Measurements from ENCODE around the gene DTNB.

Gene DTNB

DNA sequence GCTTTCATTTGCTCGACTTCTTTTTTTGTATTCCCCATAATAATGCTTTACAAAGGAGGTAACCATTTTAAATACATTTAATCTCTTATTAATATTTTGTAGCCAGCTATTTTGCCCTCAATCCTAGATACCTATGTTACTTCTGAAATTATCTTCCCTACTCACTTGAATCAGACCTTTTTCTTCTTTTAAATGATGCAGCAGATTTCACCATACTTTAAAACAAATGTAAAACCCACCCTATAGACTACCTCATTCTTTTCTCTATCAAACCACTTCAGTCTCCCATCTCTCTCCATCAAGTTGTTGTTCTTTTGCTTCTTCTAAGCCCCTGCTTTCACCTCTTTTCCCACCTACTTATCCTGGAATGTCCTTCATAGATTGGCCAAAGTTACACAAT is 180.2 kb downstream of the DTNB start:
- H3K27ac Mint-ChIP-seq: no peak overlapping the region
- H3K9me3 Mint-ChIP-seq: no peaks in the 10 kb centered on the region
- H3K4me3 Mint-ChIP-seq: no peak overlapping the region
- peaks cover 3% of the 10 kb centered on the region for H3K36me3 Mint-ChIP-seq (ENCODE audit: low read depth)
- H3K27me3 Mint-ChIP-seq (ENCODE audit: low read depth): no peaks in the 10 kb centered on the region
- peaks cover 14% of the 10 kb centered on the region for H3K4me1 Mint-ChIP-seq (ENCODE audit: low read depth)
- DNase-seq (ENCODE audit: low spot score): no peak

DNA sequence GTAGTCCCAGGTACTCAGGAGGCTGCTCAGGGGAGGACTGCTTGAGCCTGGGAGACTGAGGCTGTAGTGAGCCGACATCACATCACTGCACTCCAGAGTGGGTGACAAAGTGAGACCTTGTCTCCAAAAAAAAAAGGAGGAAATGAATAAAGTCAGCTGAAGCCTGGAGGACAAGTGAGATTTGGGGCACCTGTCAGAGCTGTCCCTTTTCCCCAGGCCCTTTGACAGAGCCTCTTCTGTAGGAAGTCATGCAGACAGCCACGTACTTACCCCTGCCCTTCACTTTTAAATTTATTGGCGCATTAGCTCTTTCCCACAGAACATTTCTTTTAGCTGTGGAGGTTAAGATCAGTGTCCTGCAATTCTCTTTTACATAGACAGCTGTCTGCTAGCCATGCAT is 180.7 kb downstream of the DTNB start:
- Mint-ChIP-seq H3K4me3 (no peak overlapping the region), H3K27me3 (ENCODE audit: low read depth) (no peaks in the 10 kb centered on the region), H3K27ac (no peak overlapping the region), H3K4me1 (ENCODE audit: low read depth) (peaks cover 9% of the 10 kb centered on the region), H3K9me3 (no peaks in the 10 kb centered on the region), H3K36me3 (ENCODE audit: low read depth) (peaks cover 4% of the 10 kb centered on the region)
- DNase-seq (ENCODE audit: low spot score): no peak

DNA sequence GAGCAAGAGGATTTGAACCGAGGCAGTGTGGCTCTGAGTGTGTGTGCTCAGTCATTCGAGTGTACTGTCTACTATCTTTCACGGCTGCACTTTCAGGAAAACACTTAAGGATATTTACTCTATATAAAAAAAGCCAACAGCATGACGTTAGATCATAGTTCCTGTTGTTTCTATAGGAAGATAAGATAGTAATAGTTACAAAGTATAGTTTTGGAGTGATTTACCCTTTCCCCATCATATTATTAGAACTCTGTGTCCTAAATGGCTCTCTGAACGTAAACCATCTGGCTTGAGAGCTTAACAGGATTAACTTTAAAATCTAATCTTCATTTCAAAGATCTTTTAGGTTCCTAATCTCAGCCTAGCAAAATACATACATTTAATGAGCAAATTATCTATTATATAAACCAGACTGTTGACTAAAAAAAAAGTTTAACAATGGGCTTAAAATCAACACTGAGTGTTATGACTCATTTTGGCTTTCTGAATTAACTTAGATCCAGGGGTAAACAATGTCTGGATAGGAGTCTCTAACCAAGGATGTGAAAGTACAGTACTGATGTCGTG is 181.3 kb downstream of the DTNB start:
- Mint-ChIP-seq H3K4me1 (ENCODE audit: low read depth) (peaks cover 10% of the 10 kb centered on the region), H3K4me3 (no peak overlapping the region), H3K27ac (no peak overlapping the region), H3K36me3 (ENCODE audit: low read depth) (peaks cover 4% of the 10 kb centered on the region), H3K9me3 (no peaks in the 10 kb centered on the region), H3K27me3 (ENCODE audit: low read depth) (no peaks in the 10 kb centered on the region)
- DNase-seq (ENCODE audit: low spot score): no peak

DNA sequence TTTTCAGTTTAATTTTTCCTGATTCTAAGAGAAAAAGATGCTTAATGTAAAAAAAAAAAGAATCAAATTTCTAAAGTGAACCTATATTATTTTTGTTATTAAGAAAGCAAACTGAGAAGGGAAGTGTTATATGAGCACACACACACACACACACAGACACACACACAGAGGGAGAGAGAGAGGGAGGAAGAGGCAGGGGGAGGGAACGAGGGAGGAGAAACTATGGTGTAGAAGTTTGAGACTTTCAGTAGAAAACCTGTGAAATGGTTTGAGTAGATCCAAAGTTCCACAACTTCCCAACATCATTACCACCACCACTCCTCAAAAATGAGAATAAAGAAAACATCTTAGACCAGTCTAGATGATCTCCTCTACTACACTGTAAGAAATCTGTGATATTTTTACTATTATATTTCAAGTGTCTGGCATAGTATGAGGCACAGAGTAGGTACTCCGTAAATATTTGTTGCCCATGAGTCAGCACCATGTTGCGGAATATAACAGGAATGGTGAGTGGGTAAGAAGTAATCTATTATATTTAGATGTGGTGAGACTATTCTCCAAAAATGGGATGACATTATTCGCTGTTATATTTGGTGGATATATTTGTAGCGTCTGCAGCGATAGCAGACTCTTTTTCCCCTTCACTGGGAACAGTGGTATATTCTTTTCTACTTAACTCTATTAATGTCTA is 182.2 kb downstream of the DTNB start:
- Mint-ChIP-seq H3K27ac (no peak overlapping the region), H3K4me1 (ENCODE audit: low read depth) (peaks cover 10% of the 10 kb centered on the region), H3K27me3 (ENCODE audit: low read depth) (no peaks in the 10 kb centered on the region), H3K4me3 (no peak overlapping the region), H3K36me3 (ENCODE audit: low read depth) (peaks cover 4% of the 10 kb centered on the region), H3K9me3 (no peaks in the 10 kb centered on the region)
- no peak for DNase-seq (ENCODE audit: low spot score)

DNA sequence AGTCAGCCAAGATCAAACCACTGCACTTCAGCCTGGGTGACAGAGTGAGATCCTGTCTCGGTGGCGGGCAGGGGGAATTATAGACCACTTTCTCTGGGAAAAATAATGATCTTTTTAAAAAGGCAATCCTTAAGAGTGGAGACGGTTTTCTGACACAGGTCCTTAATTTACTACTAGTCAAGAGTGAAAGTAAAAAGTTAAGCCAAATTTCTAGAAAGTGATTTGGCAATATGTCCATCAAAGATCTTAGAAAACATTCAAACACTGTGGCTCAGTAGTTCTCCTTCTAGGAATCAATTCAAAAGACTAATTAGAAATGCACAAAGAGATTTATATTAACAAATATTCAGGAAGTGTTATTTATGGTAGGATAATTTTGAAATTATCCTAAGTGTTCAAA is 183.2 kb downstream of the DTNB start:
- no peak for DNase-seq (ENCODE audit: low spot score)
- no peak overlapping the region for H3K27ac Mint-ChIP-seq
- no peaks in the 10 kb centered on the region for H3K27me3 Mint-ChIP-seq (ENCODE audit: low read depth)
- peaks cover 4% of the 10 kb centered on the region for H3K36me3 Mint-ChIP-seq (ENCODE audit: low read depth)
- H3K4me3 Mint-ChIP-seq: no peak overlapping the region
- peaks cover 10% of the 10 kb centered on the region for H3K4me1 Mint-ChIP-seq (ENCODE audit: low read depth)
- no peaks in the 10 kb centered on the region for H3K9me3 Mint-ChIP-seq

DNA sequence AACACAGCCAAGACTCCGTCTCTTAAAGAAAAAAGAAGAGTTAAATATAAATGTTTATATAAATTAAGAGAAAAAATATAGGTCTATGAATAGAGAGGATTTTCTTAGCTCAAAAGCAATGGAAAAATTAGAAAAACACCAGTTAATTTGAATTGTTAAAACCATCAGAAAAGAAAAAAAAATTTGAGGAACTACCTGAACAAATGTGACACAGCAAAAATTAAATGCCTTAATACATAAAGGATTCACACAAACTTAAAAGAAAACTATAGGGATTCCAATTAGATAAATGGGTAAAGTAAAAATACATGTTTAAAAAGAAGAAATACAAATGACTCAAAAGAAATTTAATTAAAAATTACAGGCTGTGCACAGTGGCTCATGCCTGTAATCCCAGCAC is 183.7 kb downstream of the DTNB start:
- no peak overlapping the region for H3K27ac Mint-ChIP-seq
- DNase-seq (ENCODE audit: low spot score): no peak
- H3K27me3 Mint-ChIP-seq (ENCODE audit: low read depth): no peaks in the 10 kb centered on the region
- peaks cover 10% of the 10 kb centered on the region for H3K4me1 Mint-ChIP-seq (ENCODE audit: low read depth)
- H3K4me3 Mint-ChIP-seq: no peak overlapping the region
- peaks cover 4% of the 10 kb centered on the region for H3K36me3 Mint-ChIP-seq (ENCODE audit: low read depth)
- H3K9me3 Mint-ChIP-seq: no peaks in the 10 kb centered on the region

DNA sequence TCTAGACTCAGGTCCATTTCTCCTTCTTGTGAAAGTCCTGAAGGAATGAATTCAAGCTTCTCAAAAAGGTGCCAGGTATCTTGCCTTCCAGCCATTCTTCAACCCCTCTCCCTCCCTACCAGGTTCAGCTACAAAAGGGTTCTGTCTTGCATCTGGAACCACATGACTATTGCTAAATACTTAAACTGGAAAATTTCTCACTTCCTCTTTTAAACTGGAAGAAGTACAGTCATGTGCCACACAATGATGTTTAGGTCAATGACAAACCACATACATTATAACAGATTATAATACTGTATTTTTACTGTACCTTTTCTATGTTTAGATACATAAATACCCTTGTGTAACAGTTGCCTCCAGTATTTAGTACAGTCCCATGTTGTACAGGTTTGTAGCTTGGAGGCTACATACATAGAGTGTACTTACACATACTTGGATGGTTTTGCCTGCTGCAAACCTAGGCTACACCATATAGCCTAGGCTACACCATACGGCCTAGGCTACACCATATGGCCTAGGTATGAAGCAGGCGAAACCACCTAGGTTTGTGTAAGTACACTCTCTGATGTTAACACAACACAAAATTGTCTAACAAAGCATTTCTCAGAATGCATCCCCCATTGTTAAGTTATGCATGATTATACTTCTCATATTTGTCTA is 189.6 kb downstream of the DTNB start:
- no peak for DNase-seq (ENCODE audit: low spot score)
- H3K36me3 Mint-ChIP-seq (ENCODE audit: low read depth): peaks cover 4% of the 10 kb centered on the region
- H3K4me3 Mint-ChIP-seq: no peak overlapping the region
- H3K27me3 Mint-ChIP-seq (ENCODE audit: low read depth): no peaks in the 10 kb centered on the region
- H3K9me3 Mint-ChIP-seq: no peaks in the 10 kb centered on the region
- peaks cover 7% of the 10 kb centered on the region for H3K4me1 Mint-ChIP-seq (ENCODE audit: low read depth)
- H3K27ac Mint-ChIP-seq: no peak overlapping the region

DNA sequence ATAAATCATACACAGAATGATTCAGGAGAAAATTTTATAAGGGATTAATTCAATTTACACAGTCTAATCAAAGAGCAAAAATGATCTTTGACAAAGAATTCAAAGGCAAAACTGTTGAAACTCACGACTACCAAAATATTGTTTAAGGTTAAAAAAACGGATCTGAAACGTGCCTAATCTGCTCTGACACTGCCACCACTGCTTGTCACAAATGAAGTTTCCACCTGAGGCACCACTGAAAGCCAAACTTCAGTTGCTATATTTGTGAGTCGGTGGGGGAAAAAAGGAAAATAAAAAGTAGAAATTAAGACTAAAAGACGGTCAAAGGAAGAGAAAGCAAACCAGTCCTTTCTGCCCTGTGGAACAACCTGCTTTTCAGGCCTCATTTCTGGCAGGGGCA is 191.0 kb downstream of the DTNB start:
- peaks cover 4% of the 10 kb centered on the region for H3K36me3 Mint-ChIP-seq (ENCODE audit: low read depth)
- no peak overlapping the region for H3K27ac Mint-ChIP-seq
- no peaks in the 10 kb centered on the region for H3K27me3 Mint-ChIP-seq (ENCODE audit: low read depth)
- no peaks in the 10 kb centered on the region for H3K9me3 Mint-ChIP-seq
- H3K4me3 Mint-ChIP-seq: no peak overlapping the region
- peaks cover 5% of the 10 kb centered on the region for H3K4me1 Mint-ChIP-seq (ENCODE audit: low read depth)
- no peak for DNase-seq (ENCODE audit: low spot score)

DNA sequence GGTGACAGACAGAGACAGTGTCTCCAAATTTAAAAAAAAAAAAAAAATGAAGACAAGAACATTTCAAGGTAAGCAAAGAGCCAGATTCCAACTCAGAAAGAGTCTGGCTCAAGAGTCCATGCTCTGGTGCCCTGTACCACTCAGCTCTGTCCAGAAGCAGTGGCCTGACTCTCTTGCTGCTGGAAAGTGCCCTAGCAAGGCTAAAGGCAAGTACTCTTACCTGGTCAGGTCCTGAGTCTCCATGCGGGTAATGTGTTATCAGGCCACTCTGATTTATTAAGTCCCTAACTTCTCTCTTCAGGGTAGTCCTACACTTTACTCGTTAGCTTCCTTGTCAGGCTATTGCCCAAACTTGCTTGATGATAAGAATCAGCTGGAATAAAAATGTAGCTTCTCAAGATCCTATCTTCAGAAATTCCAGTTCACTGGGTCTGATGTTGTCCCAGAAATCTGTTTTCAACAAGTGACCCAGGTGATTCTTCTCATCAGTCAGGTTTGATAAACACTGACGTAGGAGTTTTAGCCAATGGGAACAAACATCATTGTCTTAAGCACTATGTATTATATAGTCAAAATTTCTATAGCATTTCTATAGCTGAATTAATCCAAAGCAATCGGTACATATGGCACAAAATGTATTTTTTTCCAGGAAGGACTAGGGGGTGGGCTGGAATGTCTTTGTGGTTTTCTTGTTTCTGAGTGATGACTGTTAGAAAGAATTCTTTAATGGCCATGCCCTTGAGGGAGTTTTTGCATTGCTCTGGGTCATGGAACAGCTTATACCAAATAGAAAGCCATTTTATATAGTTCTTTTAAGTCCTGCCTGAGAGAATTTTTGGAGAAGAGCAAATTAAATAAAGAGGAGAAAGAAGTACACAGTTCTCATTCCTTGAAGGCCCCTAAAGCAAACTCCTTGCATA is 191.7 kb downstream of the DTNB start:
- H3K27ac Mint-ChIP-seq: no peak overlapping the region
- H3K4me3 Mint-ChIP-seq: no peak overlapping the region
- H3K36me3 Mint-ChIP-seq (ENCODE audit: low read depth): peaks cover 5% of the 10 kb centered on the region
- H3K4me1 Mint-ChIP-seq (ENCODE audit: low read depth): peaks cover 5% of the 10 kb centered on the region
- H3K27me3 Mint-ChIP-seq (ENCODE audit: low read depth): no peaks in the 10 kb centered on the region
- H3K9me3 Mint-ChIP-seq: no peaks in the 10 kb centered on the region
- DNase-seq (ENCODE audit: low spot score): no peak

DNA sequence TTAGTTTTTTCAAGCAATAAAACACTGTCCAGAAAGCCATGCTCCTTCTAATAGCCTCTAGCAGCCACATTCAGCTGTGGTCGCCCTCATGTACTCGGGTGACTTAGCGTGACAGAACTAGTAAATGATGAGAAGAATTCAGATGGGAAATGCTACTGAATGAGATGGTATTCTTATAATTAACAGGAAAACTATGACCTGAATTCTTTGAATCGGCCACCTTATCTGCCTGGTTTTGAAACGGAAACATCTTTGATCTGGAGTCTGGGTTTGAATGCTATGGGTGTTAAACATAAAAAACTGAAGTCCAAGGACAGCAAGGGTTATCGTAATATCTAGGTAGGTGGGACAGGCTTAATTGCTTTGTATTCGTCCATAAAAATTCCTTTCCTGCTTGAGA is 192.8 kb downstream of the DTNB start:
- Mint-ChIP-seq H3K4me1 (ENCODE audit: low read depth) (peaks cover 5% of the 10 kb centered on the region), H3K9me3 (peaks cover 3% of the 10 kb centered on the region), H3K4me3 (no peak overlapping the region), H3K36me3 (ENCODE audit: low read depth) (peaks cover 10% of the 10 kb centered on the region), H3K27ac (no peak overlapping the region), H3K27me3 (ENCODE audit: low read depth) (no peaks in the 10 kb centered on the region)
- no peak for DNase-seq (ENCODE audit: low spot score)

DNA sequence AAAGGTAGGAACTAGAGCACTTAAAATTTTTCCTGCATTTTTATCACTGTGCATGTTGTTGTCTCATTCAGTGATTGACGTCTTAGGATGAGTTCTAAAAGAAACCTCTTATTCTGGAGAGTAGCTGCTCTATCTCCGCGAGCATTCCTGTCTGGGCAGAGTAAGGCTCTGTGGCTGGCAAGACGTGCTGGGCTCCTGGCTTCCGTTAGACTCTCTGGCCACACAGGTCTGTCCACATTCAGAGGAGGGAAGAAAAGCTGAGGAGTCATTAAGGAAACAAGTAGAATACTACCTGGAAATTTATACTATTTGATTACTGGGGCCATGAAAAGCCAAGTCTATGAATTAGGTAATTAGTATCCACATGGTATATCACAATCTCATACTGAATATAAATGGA is 193.6 kb downstream of the DTNB start:
- DNase-seq (ENCODE audit: low spot score): no peak
- no peaks in the 10 kb centered on the region for H3K27me3 Mint-ChIP-seq (ENCODE audit: low read depth)
- peaks cover 5% of the 10 kb centered on the region for H3K4me1 Mint-ChIP-seq (ENCODE audit: low read depth)
- no peak overlapping the region for H3K4me3 Mint-ChIP-seq
- peaks cover 17% of the 10 kb centered on the region for H3K36me3 Mint-ChIP-seq (ENCODE audit: low read depth)
- no peak overlapping the region for H3K27ac Mint-ChIP-seq
- H3K9me3 Mint-ChIP-seq: peaks cover 9% of the 10 kb centered on the region

DNA sequence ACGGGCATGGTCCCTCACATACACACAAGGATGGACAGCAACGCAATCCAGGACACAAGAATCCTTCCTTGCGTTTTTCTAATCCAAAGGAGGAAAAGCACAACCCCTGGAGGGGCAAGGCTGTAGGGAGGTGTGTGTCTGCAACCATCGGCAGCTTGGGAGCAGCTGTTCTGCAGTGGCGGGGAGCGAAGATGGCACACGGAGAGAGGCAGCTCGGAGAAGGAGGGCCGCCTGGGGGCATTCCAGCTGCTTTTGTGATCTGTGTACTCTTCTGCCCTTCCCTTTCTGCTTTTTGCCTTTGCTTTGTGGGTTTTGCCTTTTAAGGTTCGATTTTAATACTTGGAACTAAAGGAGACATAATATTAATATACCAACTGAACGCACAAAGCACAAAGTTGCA is 194.6 kb downstream of the DTNB start:
- DNase-seq (ENCODE audit: low spot score): no peak
- H3K4me3 Mint-ChIP-seq: no peak overlapping the region
- H3K36me3 Mint-ChIP-seq (ENCODE audit: low read depth): peaks cover 19% of the 10 kb centered on the region
- no peaks in the 10 kb centered on the region for H3K27me3 Mint-ChIP-seq (ENCODE audit: low read depth)
- peaks cover 5% of the 10 kb centered on the region for H3K4me1 Mint-ChIP-seq (ENCODE audit: low read depth)
- peaks cover 10% of the 10 kb centered on the region for H3K9me3 Mint-ChIP-seq
- H3K27ac Mint-ChIP-seq: no peak overlapping the region

DNA sequence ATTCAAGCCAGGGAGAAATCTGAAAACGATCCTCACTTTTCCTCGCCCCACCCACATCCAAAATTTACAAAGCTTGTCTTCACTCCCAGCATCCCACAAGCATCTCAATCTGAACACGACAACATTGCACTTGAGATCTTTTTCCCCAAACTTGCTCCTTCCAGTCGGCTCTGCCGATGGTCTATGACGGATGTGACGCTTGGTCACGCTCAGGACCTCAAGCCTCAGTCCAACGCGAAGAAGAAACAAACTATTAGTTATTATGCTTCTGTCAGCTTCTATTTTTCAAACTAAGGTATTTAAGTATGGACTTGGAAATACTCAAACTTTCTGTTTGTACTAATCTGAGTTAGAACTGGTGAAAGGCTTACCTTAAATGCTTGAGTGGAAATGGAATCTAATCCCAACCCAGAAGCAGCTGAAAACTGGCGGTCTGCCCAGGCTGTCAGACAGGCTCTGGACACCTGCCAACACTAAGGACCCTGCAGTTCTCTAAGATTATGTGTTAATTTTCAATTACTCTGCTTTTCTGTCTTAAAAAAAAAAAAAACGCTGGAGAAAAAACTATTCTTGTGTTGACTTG is 199.5 kb downstream of the DTNB start:
- no peak for DNase-seq (ENCODE audit: low spot score)
- peaks cover 2% of the 10 kb centered on the region for H3K4me1 Mint-ChIP-seq (ENCODE audit: low read depth)
- no peak overlapping the region for H3K27ac Mint-ChIP-seq
- peaks cover 23% of the 10 kb centered on the region for H3K36me3 Mint-ChIP-seq (ENCODE audit: low read depth)
- H3K27me3 Mint-ChIP-seq (ENCODE audit: low read depth): no peaks in the 10 kb centered on the region
- H3K4me3 Mint-ChIP-seq: no peak overlapping the region
- peaks cover 10% of the 10 kb centered on the region for H3K9me3 Mint-ChIP-seq
